Esophagus (tissue), 2 donors: ENCODE data around the gene STAT3. TPM values are rescaled to one million over a fixed set of nuclear protein-coding genes. Genes with fewer than 3 reads are reported as not detected.

Experiments
- H3K27ac ChIP-seq, 2 donors: one replicate each; pipeline ENCODE4 v1.5.1; 2013; ENCODE audit warnings: low read depth in 2 of 2, mild to moderate bottlenecking in 2 of 2, inconsistent platforms in 1 of 2, low read length in 1 of 2, moderate library complexity in 1 of 2
- H3K27me3 ChIP-seq, 2 donors: one replicate each; pipeline ENCODE4 v1.6.1; 2013; ENCODE audit warnings: low read length in 2 of 2, control low read depth in 1 of 2, mild to moderate bottlenecking in 1 of 2; ENCODE audit not compliant: insufficient read depth in 2 of 2, control insufficient read depth in 1 of 2
- H3K36me3 ChIP-seq, 2 donors: one replicate each; pipeline ENCODE4 v1.6.1; 2013; ENCODE audit warnings: low read length in 1 of 2; ENCODE audit not compliant: control insufficient read depth in 2 of 2, insufficient read depth in 2 of 2
- H3K4me1 ChIP-seq, 2 donors: one replicate each; pipeline ENCODE4 v1.6.1; 2013; ENCODE audit warnings: low read length in 1 of 2; ENCODE audit not compliant: control insufficient read depth in 2 of 2, insufficient read depth in 2 of 2
- H3K4me3 ChIP-seq, 2 donors: one replicate each; pipeline ENCODE4 v1.5.1; 2013; ENCODE audit warnings: low read length in 2 of 2, mild to moderate bottlenecking in 2 of 2, low read depth in 1 of 2, moderate library complexity in 1 of 2
- H3K9me3 ChIP-seq, 2 donors: one replicate each; pipeline ENCODE4 v1.6.1; 2013; ENCODE audit warnings: mild to moderate bottlenecking in 2 of 2, low read depth in 1 of 2, low read length in 1 of 2, moderate library complexity in 1 of 2; ENCODE audit not compliant: control insufficient read depth in 2 of 2, insufficient read depth in 1 of 2
- WGBS, 2 donors: extraction: QIAGEN DNeasy Blood & Tissue Kit; methylation state at CpG; one replicate each; pipeline ENCODE4 v1.1.7; 2013; 5-methylcytosine and 5-hydroxymethylcytosine counted together
- polyA plus RNA-seq, 2 donors: library from polyadenylated mRNA; stranded (reverse); fragments of 200-250 nt; gene quantifications; one replicate each; pipeline ENCODE4 v1.2.3, GENCODE V29; 2013
- donor health status: healthy with polysubstance abuse.
- donor health status: Bipolar disorder and iron deficiency.

STAT3 gene
- polyA plus RNA-seq, 2 donors, result 30.8 to 64.2 TPM

- Histone ChIP-seq H3K4me3 (no peak overlapping the region), H3K9me3 (no peaks in the 10 kb centered on the region), H3K27me3 (no peaks in the 10 kb centered on the region), H3K27ac (no peak overlapping the region), H3K36me3 (no peaks in the 10 kb centered on the region), H3K4me1 (peaks cover 15 to 21% of the 10 kb centered on the region in 2 donors)
- 91 to 93% methylated on average over 11 of the region's 11 CpGs for WGBS, 2 donors
Observed at GRCh38 chr17:42285346-42286050, 102.7 kb downstream of the STAT3 start.

- H3K4me1 ChIP-seq, result peaks cover 13 to 21% of the 10 kb centered on the region in 2 donors
- 93 to 94% methylated on average over 7 of the region's 7 CpGs for WGBS, 2 donors
- no peak overlapping the region for H3K4me3 ChIP-seq
- no peaks in the 10 kb centered on the region for H3K36me3 ChIP-seq
- no peaks in the 10 kb centered on the region for H3K9me3 ChIP-seq
- no peak overlapping the region for H3K27ac ChIP-seq
- no peaks in the 10 kb centered on the region for H3K27me3 ChIP-seq
Observed at GRCh38 chr17:42284566-42284965, 103.7 kb downstream of the STAT3 start.

GRCh38 chr17:42284024-42284369 lies 104.2 kb downstream of the STAT3 start:
- Histone ChIP-seq H3K4me1 (peaks cover 12 to 16% of the 10 kb centered on the region in 2 donors), H3K27ac (no peak overlapping the region), H3K27me3 (no peaks in the 10 kb centered on the region), H3K4me3 (no peak overlapping the region), H3K9me3 (no peaks in the 10 kb centered on the region), H3K36me3 (no peaks in the 10 kb centered on the region)
- WGBS, 2 donors, result 90 to 93% methylated on average over 5 of the region's 5 CpGs

GRCh38 chr17:42283241-42284023 lies 104.8 kb downstream of the STAT3 start:
- H3K9me3 ChIP-seq, result no peaks in the 10 kb centered on the region
- no peaks in the 10 kb centered on the region for H3K27me3 ChIP-seq
- 86 to 89% methylated on average over 7 of the region's 7 CpGs for WGBS, 2 donors
- no peak overlapping the region for H3K4me3 ChIP-seq
- peaks cover 12% of the 10 kb centered on the region in 2 donors for H3K4me1 ChIP-seq
- H3K36me3 ChIP-seq, result no peaks in the 10 kb centered on the region
- peak overlapping the region in 1 of 2 donors; percentile 26 for H3K27ac ChIP-seq

- H3K27ac ChIP-seq, result no peak overlapping the region
- 88 to 90% methylated on average over 6 of the region's 6 CpGs for WGBS, 2 donors
Observed at GRCh38 chr17:42282478-42283080, 105.7 kb downstream of the STAT3 start.

DNA sequence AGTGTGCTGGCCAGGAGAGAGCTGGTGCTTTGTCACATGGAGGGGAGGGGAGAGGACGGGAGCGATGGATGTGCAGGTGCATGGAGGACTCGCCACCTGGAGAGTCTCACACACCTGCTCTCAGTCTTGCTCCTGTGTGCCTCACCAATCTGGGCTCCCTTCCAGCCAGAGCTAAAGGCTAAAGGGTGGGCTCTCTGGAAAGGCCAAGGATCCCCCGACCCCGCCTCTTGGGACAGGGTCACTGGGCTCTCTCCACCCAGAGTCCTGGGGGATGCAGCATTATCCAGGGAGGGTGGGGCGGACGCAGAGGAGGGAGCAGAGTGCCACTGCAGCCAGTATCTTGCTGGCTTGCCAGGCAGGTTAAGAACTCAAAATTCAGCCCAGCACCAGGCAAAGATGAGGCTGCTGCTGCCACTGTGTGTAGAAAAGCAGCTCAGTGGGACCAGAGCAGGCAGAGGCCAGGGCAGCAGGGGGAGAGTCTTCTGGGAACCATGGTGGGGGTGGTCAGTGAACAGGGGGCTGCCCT lies 106.6 kb downstream of the STAT3 start:
- no peak overlapping the region for H3K27ac ChIP-seq
- peaks cover 6 to 7% of the 10 kb centered on the region in 2 donors for H3K4me1 ChIP-seq
- WGBS, 2 donors, result 68 to 81% methylated on average over 7 of the region's 7 CpGs
- no peaks in the 10 kb centered on the region for H3K9me3 ChIP-seq
- no peaks in the 10 kb centered on the region for H3K36me3 ChIP-seq
- H3K27me3 ChIP-seq, result no peaks in the 10 kb centered on the region
- H3K4me3 ChIP-seq, result no peak overlapping the region

More at GRCh38 chr17:42282478-42283080, 105.7 kb downstream of the STAT3 start:
- H3K4me3 ChIP-seq, result no peak overlapping the region
- no peaks in the 10 kb centered on the region for H3K9me3 ChIP-seq
- H3K27me3 ChIP-seq, result no peaks in the 10 kb centered on the region
- H3K36me3 ChIP-seq, result no peaks in the 10 kb centered on the region
- peaks cover 10 to 12% of the 10 kb centered on the region in 2 donors for H3K4me1 ChIP-seq

DNA sequence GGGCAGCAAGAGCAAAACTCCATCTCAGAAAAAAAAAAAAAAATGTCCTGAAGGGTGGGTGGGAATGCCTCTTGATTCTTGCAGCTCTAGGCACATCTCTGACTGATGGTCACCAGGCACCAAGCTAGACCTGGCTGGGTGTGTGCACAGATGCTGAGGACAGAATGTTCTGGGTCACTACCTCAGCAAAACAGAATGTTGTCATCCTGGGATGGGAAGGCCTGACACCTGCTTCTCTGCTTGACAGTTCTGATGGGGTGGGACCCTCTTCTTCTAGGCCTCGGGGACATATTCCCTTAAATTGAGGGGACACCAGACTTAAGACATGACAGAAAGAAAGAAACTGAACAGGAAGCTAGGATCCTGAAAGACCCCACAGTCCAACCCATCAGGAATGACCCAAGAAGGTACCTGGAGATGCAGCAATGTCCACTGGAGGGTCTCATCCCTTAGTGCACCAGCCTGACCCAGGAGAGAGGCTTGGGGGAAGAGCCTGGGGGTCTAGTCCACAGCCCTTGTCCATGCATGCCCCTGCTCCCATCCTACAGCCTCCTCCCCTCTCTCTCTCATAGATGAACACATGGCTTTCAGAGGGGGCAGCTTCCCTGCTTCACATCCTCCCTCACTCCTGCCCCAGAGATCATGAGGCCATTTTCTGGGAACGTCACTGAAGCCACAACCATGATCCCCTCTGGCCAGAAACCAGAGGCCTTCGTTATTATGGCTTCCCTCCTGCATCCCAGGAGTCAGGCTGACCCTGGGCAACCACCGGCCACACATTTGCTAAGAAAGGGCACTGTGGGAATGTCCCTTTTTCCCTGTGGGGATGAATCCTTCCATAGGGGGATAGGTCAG lies 108.2 kb downstream of the STAT3 start:
- 89 to 93% methylated on average over 4 of the region's 4 CpGs for WGBS, 2 donors
- H3K27ac ChIP-seq, result no peak overlapping the region
- peaks cover 0 to 3% of the 10 kb centered on the region in 2 donors for H3K4me1 ChIP-seq
- H3K27me3 ChIP-seq, result no peaks in the 10 kb centered on the region
- no peaks in the 10 kb centered on the region for H3K9me3 ChIP-seq
- H3K36me3 ChIP-seq, result no peaks in the 10 kb centered on the region
- no peak overlapping the region for H3K4me3 ChIP-seq

- Histone ChIP-seq H3K36me3 (no peaks in the 10 kb centered on the region), H3K27me3 (no peaks in the 10 kb centered on the region), H3K4me3 (peak overlapping the region in 1 of 2 donors; percentile 90), H3K27ac (peak overlapping the region; percentile 66 to 89), H3K9me3 (no peaks in the 10 kb centered on the region), H3K4me1 (no peaks in the 10 kb centered on the region)
- WGBS, 2 donors, result 53 to 63% methylated on average over 6 of the region's 6 CpGs
Observed at GRCh38 chr17:42277342-42277712, 110.9 kb downstream of the STAT3 start.
